ENCODE measurements around the gene RINL. TPM values are rescaled to one million over a fixed set of nuclear protein-coding genes. Genes with fewer than 3 reads are reported as not detected.

Gene RINL
- total RNA-seq, 1 donor from 2014 or later: 8.3 TPM

DNA sequence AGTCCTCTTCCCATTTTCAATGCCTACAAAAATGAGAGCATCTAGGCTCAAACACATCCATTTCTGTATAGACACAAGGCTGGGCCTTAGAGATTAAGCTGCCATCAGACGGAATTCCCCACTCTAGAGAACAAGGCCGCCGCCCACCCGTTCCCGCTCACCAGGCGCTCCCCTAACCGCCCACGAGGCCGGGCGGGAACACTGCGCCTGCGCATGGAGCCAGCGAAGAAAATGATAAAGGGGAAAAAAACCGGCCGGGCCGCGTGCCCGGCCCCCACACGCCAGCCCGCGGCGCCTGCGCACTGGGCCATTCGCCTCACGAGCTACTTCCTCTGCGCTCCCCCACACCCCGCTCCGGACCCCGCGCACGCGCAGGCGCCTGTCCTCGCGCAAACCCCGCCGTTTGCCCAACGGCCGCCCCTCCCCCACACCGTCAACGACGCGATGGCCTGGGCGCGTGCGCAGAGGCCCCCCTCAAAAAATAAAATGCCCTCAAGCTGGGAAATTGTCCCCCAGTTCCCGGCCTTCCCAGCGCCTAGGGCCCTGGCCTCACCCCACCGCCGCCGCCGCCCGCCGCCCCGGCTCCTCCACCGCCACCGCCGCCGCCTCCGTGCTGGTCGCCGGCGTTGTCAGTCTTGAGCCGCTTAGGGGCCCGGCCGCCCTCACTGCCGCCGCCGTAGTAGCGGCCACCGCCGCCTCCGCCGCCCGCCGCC lies 28.8 kb downstream of the RINL start:
- peak; percentile 97 for DNase-seq

DNA sequence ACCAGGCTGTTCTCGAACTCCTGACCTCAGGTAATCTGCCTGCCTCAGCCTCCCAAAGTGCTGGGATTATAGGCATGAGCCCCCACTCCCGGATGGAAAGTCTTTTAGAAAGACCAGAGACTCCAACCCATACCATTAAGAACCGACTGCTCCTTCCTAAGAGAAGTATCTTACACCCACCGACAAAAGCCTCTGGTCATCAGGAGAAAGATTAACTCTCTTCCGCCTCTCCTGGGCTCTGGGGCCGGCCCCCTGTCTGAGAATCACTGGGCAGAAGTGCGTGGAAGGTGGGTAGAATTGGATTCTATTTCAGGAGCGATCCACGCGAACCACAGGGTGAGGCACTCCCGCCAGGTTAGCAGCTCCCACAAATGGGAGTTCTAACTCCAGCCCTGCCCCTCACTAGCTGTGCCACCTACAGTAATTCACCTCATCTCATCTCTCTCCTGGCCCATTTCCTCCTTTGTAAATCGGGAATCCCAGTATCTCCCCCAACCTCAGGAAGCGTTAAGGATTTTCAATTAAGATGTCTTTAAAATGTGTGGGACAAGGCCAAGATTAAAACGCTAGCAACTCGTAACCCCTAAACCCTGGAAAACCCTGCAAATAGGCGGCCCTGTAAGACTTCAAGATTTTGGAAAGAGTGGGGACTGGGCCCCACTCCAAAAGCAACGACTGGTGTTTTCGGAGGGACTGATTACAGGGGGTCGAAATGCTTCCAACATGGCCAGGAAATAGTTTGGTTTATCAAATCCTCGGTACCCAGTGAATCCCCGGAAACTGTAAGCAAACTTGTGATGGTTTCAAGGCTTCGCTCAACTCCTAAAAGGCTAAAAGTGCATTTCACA lies 29.6 kb downstream of the RINL start:
- no peak for DNase-seq

DNA sequence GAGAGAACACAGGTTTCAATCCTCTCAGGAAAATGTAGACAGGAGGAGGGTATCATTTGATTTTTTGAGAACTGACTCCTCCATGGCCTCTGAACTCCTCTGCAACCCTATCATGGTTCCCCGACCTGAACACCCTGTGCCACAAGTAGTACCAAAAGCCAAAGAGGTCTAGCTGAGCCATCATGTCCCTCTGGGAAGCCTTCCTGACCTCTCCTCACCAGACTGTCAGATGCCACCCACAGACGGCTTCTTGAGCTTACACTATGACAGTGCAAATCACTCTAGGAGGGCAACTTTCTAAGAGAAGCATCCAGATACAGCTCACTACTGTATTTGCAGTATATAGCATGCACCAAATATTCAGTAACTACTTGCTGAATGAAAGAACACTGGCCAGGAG lies 32.0 kb downstream of the RINL start:
- no peak for DNase-seq

DNA sequence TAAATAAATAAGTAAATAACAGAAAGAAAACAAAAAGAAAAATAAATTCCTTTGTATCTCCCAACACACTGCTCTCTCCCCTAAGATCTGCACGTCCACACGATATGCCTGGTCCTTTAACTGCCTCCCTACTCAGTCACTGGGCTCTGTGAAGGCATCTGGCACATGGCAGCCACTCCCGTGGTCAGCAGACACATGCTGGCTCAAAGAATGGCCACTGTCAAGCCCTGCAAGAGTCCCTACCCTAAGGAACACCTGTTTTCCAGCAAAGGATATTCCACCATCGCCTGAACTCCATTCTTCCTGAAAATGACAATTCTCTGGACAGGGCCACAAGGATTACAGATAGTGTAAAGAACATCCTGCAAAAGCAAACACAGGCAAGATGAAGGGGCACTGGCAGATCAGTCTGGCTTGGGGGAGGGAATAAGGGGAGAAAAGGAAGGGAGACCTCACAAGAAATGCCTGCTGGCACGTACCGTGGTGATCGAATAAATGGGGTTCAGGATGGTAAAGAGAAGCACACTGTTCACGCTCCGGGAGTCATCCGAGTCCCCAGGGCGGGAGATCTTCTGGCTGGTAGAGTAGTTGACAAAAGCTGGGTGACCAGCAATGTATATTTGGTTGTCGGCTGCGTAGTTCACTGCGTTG lies 32.6 kb downstream of the RINL start:
- no peak for DNase-seq

DNA sequence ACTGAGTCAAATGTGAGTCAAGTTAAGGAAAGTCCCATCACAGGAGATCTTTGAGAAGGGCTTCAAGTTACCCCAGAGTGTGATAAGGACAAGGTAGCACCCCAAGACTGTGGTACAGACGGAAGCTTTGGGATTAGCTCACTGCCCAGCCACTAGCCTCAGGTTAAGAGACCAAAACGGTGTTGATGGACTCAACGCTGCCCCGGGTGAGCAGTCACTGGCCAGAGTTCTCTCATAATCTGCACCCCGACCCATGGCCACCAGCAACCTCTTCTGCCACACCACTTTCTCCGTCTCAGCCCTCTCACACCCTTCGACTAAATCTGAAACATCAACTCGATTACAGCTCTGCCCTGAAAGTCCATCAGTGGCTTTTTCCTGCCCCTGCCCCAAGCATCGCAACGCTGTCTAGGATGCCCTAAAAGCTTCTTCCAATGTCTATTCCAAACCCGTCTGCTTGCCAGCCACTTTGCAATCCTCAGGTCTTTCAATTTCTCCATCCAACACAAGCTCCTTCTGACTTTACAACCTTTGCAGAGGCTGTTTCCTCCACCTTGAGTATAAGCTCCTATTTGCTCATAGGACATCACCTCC lies 33.9 kb downstream of the RINL start:
- DNase-seq: no peak

DNA sequence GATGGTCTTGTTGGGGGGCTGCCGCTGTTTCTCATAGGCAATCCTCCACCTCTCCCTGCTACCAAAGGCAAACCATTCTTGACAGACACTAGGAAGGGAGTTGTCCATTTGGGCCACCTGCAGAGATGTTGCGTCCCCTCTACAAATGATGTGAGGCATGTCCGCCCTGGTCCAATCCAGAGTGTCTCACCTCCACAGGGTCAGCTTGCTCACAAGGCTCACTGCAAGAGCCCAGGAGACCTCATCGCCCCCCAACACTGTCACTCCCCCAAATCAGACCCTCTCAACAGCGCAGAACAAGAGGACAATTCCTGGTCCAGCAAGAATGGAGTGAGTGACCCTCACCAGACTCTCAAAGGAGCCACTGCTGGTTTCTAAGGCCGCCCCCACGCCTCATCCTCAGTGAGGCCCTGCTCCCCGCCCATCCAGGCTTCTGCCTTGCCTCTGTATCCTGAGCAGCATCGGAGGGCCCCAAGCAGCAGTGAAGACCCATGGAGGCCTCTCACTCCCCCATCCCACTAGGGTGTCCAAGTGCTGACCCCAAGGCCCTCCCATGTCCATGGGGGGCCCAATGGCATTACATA lies 34.8 kb downstream of the RINL start:
- DNase-seq: no peak

DNA sequence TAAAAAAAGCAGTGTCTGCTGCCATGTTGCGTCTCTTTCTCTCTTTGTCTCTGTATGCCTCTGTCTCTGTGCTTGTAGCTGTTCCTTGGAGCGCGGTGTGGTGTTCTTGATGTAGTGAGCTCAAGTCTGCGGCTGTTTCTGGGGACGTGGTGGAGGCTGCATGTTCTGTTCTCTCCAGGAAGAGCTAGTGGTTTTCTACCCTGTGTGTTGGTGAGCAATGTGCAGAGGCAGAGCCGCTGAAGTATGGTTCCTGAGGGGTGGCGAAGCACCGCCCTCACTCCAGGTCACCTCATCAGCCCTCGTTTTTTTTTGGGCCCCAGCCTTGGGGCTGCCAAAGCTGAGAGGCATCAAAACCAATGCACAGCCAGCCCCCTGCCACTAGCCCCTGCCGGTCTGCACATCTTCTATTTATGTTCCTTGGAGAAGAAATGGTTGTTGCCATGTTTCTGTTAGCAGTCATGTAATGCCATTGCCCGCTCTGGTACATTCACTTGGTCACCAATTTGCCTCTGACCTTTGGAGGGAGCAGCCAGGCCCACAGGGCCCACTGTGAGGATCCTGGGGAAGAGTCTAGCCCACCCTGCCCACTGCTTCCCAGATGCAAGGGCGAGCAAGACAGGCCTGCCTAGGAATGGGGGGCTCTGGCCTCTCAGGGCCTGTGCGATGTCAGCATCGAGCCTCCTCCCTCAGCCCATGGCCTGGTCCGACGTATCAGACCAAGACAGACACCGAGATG lies 35.5 kb downstream of the RINL start:
- no peak for DNase-seq

DNA sequence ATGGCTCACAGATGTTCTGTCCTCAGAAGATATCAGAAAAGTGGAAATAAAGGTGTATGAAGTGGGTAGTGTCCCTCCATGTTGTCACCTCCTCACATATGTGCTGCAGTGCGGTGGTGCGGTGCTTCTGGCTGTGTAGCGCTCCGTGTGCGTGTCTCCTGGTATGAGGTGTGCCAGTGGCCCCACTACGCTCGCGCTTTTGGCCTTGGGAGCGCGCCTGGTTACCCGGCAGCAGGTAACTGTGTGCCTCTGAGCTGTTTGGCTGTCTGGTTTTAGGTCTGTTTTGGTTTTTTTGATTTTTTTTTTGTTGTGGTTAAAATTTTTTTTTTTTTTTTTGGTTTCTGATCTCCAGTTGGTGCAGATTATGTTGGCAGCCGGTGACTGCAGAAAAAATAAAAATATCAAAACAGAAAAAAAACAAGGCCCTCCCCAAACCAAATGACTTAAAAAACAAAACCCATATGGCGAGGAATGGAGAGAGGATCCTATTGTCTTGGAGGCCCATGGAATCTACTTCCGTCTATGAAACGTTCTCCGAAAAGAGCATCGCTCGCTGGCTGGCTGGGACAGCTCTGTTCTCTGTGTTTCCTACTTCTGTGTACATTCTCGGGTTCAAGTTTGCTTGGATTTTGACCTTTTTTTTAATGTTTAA lies 36.2 kb downstream of the RINL start:
- DNase-seq: no peak

DNA sequence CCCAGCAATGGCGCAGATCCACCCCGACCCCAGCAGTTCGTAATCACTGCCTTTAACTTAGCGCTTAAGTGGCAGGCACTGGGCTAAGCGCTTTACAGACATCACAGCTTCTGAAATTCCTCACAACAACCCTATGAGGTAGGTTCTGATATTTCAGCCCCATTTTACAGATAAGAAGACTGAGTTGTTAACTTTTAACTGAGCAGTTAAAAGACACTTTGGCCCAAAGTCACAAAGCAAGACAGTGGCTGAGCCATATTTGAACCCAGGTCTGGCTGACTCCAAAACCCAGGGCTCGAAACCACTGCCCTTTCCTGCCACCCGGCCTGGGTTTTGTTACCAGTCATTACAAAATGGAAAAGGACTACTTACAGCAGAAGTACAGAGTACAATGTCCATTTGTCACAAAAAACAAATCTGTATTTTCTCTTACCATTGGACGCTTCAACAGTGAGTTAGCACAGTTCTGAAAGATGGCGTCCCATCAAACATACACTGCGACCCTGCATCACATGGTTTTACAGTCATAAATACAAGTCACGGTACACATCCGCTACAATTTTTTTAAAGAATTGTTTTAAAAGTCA lies 36.8 kb downstream of the RINL start:
- DNase-seq: no peak

DNA sequence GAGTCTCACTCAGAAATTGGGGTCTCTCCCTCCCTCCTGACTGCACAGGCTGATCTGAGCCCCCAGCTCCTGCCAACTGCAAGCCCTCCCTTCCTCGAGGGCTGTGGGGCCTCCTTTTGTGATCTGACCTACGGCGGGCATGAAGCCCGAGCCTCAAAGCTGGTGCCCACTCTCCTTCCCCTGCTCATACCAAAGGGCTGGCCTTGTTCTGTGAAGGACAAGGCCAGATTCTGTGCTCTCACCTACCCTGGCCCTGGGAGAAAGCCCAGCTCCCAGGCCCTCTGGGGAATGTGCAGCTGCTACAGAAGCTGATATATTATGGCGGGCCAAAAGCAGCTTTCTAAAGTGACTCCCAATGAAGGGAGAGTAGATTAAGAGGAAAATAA lies 37.5 kb downstream of the RINL start:
- no peak for DNase-seq

DNA sequence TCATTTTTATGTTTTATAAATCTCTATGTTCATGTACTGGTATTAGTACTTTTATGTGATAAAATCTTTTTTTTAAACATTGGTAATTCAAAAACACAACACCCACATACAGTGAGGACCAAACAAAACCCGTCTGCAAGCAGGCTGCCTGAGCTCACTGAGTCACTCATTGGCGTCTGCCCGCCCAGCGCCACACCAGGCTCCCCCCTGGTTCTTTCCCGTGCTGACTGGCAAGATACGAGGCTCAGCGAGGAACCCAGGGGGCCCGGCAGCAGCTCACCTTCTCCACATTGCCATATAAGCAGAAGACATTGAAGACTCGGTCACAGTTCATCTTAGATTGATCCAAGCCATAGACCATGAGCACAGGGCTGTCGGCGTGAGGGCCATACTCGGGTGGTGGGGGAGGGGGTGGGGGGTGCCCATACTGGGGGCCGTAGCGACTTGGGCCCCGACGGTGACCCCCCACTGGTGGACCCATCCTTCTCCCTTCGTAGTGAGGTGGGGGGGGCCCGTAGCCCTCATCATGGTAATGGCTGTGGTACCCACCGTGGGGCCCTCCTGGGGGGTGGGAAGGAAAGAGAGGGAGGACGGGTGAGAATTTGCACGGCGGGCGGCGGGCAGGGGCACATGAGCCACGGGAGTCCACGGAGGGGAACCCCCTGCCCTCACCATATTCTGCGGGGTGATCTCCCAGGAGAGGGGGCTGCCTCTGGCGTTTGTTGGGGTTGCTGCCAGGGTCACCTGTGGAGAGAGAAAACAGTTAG lies 38.1 kb downstream of the RINL start:
- DNase-seq: no peak

DNA sequence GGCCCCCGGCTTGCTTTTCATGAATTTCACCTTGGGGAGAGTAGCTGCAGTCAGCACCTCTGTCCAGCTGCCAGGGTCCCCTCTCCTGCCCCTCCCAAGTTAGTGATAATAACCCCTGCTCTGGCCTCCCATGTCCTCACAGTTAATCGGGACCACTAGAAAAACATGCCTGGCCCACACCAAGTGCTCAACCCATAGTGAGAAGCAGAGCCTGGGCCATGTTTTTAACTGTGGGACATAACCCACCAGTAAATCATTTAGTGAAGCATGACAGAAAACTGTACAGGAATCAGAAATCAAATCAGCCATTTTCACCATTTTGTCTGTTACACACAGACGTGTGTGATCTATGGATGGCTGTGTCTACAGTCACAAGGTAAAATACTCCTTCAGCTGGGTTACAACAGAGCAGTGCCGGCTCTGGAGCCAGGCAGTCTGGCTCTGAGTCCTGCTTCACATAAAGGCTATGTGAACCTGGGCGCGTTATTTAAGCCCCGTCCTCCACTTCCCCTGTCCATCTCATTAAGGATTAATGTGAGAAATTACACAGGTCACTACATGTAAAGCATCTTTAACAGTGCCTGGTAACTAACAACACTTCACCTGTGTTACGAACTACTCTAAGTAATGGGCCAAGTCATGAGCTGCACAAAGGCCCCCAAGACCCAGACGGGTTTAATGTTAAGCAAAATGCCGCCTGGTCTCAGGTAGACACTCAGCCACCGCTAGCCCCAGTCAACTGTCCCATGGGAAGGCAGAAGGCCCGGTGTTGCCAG lies 38.9 kb downstream of the RINL start:
- DNase-seq: no peak

DNA sequence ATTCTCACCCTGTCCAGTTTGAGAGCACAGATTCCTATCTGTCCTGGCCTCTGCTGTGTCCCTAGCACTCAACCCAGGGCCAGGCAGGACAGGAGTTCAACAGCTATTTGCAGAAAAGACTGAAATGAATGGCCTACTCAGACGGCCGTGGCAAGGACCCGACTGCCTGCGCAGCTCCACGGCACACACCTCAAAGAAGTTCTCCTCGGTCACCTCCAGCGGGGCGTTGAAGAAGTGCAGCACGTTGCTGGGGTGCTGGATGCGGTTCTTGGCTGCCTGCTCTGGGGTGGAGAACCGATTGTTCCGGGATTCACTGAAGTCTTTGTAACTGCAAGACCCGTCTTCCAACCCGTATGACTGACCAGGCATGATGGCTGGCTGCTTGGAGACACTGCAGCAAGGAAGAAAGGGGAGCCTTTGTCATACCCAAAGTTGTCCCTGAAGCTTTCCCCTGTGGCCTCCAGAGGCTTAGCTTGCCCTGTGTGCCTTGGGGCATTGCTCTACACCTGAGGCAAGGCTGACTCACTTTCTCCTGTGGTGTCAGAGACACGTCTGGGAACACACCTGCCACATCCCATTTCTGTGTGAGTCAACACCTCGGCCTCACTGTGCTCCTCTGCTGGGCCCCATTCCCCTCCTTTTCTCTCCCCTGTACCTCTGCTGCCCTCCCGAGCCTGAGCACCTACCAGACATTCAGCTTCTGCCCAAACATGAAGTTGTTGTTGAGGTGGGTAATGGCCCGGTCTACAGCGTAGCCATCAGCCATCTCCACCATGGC lies 39.7 kb downstream of the RINL start:
- no peak for DNase-seq

DNA sequence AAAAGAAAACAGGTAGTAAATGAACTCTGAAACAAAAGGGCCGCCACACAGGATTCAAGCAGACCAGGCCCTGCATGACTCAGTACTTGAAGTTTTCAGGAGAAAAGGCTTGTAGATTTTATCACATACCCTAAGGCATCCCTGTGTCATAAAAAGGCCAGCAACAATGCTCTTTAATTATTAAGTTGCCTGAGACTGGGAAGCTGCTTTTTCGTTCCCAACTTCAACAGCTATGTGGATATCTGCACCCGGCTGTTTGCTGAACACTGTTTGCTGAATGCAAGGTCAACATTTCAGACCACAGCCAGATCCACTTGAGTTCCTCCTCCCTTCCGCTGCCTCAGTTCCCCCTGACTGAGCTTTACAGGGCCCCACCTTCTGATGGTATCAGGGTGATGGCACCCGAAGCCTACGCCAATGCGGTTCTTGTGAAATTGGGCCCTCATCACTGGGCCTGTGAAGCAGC lies 40.4 kb downstream of the RINL start:
- no peak for DNase-seq

DNA sequence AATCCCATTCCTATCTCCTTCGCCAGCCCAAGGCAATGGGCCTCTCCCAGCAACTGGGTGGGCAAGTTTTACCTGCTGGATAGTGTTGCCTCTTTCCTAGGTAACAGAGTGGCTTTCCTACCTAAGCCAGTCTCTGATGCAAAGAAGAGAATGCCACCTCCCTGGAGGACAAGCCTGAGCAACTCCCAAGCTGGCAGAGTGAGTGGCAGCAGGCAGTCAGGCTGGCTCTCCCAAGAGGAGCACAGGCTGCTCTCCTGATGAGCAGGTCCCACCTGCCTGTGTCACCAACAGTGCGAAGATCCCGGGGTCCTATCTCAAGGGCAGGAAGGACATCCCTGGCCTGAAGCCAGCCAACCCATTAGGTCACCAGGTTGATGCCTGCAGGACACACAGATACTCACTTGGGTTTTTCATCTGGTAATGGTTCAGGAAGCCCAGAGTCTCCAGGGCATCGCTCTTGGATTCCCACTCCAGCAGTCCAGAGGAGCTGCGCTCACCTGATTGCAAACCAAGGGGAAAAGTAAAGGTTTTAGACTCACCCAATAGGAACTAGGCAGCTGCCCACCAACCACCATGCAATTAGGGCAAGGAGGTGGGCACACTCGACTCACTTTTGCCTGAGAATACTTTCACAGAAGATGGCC lies 41.0 kb downstream of the RINL start:
- DNase-seq: no peak

DNA sequence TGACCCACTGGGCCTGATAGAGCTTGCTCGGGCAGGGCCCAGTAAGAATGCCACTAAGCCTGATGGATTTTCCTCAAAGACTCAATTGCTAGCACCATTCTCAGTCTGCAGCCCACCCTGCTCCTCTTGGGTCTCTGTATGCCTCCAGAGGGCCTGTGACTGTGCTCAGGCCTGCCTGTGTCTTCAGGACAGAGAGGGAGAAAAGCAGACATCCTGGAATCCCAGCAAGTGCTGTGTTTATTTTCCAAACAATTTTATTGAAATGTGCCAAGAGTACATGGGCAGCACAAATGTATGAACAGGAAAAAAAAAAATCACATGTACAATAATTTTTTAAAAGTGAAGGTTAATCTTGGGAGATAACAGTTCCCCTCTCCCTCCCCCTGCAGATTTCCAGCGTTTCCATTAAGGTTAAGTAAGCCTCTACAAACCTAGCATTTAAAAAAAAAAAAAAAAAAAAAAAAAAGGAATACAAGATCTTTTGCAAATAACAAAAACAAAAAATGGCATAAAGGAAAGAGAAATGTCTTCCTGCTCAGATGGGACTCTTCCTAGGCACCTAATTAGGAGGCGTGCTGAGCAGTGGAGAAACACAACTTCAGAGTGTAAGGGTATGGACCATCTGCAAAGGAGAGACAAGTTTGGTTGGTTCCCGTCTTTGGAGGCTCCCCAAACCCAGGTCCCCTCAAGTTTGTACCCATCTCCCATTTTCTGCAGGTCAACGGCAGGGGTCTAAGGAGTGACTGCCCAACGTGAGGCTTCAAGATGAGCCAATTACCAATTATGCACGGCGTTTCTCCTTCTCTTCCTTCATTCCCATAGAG lies 41.7 kb downstream of the RINL start:
- DNase-seq: no peak

DNA sequence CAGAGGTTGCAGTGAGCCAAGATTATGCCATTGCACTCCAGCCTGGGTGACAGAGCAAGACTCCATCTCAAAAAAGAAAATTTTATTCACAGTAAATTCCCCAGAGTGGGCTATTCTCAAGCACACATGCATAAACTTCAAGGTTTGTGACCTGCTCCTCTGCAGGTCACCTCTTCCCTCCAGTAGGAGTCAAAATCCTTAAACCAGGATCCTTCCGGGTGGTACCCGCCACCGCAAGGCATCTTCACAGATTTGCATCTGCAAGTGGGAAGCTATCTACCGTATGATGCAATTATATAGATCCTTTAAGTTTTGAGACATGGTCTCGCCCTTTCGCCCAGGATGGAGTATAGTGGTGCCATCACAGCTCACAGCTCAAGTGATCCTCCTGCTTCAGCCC lies 43.5 kb downstream of the RINL start:
- no peak for DNase-seq

Data from dermis blood vessel endothelial cell (primary cell).